H9 (cell line): Measurements from ENCODE around the gene TAF1. TPM values are rescaled to one million over a fixed set of nuclear protein-coding genes. Genes with fewer than 3 reads are reported as not detected.

Experiments
- DNase-seq: peaks from one replicate; pipeline ENCODE4 v3.0.0-alpha.2; 2017
- H2AFZ ChIP-seq: one replicate; pipeline ENCODE4 v1.6.1; 2013; ENCODE audit warnings: mild to moderate bottlenecking, low read length, control low read depth, moderate library complexity
- H2AK5ac ChIP-seq: 2 replicates; pipeline ENCODE4 v1.6.1; 2013; ENCODE audit warnings: low read length, control low read depth, mixed read lengths; ENCODE audit not compliant: insufficient read length
- H2BK120ac ChIP-seq: one replicate; pipeline ENCODE4 v1.6.1; 2013; ENCODE audit warnings: low read depth, mild to moderate bottlenecking, low read length, control low read depth, inconsistent platforms; ENCODE audit not compliant: poor library complexity, severe bottlenecking
- H2BK12ac ChIP-seq: 2 replicates; pipeline ENCODE4 v1.6.1; 2013; ENCODE audit warnings: low read length, control low read depth, mixed read lengths, low read depth; ENCODE audit not compliant: insufficient read length
- H2BK15ac ChIP-seq: 2 replicates; pipeline ENCODE4 v1.6.1; 2013; ENCODE audit warnings: low read depth, low read length, control low read depth
- H2BK20ac ChIP-seq: one replicate; pipeline ENCODE4 v1.6.1; 2013; ENCODE audit warnings: low read depth, mild to moderate bottlenecking, low read length, control low read depth, inconsistent platforms; ENCODE audit not compliant: poor library complexity, severe bottlenecking
- H2BK5ac ChIP-seq: 2 replicates; pipeline ENCODE4 v1.6.1; 2013; ENCODE audit warnings: low read length, control low read depth, mixed read lengths; ENCODE audit not compliant: insufficient read length
- H3K14ac ChIP-seq: 2 replicates; pipeline ENCODE4 v1.6.1; 2013; ENCODE audit warnings: low read length, control low read depth; ENCODE audit not compliant: insufficient read depth
- H3K18ac ChIP-seq: 2 replicates; pipeline ENCODE4 v1.6.1; 2013; ENCODE audit warnings: low read depth, mild to moderate bottlenecking, mixed read lengths, low read length, control low read depth; ENCODE audit not compliant: insufficient read length
- H3K23ac ChIP-seq: 2 replicates; pipeline ENCODE4 v1.6.1; 2013; ENCODE audit warnings: low read length, control low read depth, mixed read lengths, low read depth; ENCODE audit not compliant: insufficient read length
- H3K23me2 ChIP-seq: 2 replicates; pipeline ENCODE4 v1.6.1; 2013; ENCODE audit warnings: low read depth, mild to moderate bottlenecking, mixed read lengths, low read length, control low read depth; ENCODE audit not compliant: insufficient read length, poor library complexity, severe bottlenecking
- H3K27ac ChIP-seq: 2 replicates; pipeline ENCODE4 v1.5.1; 2013; ENCODE audit warnings: low read length, control low read depth, mixed read lengths, low read depth; ENCODE audit not compliant: insufficient read length
- H3K27me3 ChIP-seq: 2 replicates; pipeline ENCODE4 v1.6.1; 2013; ENCODE audit warnings: low read length, control low read depth, inconsistent platforms; ENCODE audit not compliant: insufficient read depth
- H3K4ac ChIP-seq: 2 replicates; pipeline ENCODE4 v1.6.1; 2013; ENCODE audit warnings: low read depth, mild to moderate bottlenecking, control low read depth, inconsistent platforms, low read length, moderate library complexity
- H3K4me1 ChIP-seq: 2 replicates; pipeline ENCODE4 v1.6.1; 2013; ENCODE audit warnings: low read length, control low read depth, inconsistent platforms; ENCODE audit not compliant: insufficient read depth
- H3K4me2 ChIP-seq: 2 replicates; pipeline ENCODE4 v1.6.1; 2013; ENCODE audit warnings: low read length, control low read depth, mixed read lengths; ENCODE audit not compliant: insufficient read length, insufficient read depth
- H3K56ac ChIP-seq: 2 replicates; pipeline ENCODE4 v1.6.1; 2013; ENCODE audit warnings: low read depth, mild to moderate bottlenecking, mixed read lengths, low read length, control low read depth; ENCODE audit not compliant: insufficient read length
- H3K79me1 ChIP-seq: 2 replicates; pipeline ENCODE4 v1.6.1; 2013; ENCODE audit warnings: low read depth, mild to moderate bottlenecking, moderate library complexity, low read length, control low read depth, inconsistent platforms; ENCODE audit not compliant: insufficient read depth, poor library complexity, severe bottlenecking
- H3K79me2 ChIP-seq: 2 replicates; pipeline ENCODE4 v1.6.1; 2013; ENCODE audit warnings: low read length, control low read depth, inconsistent platforms; ENCODE audit not compliant: insufficient read depth
- H3K9ac ChIP-seq: 2 replicates; pipeline ENCODE4 v1.6.1; 2013; ENCODE audit warnings: low read length, control low read depth, mixed read lengths; ENCODE audit not compliant: insufficient read length; ENCODE audit errors: extremely low read depth
- H3K9me3 ChIP-seq: one replicate; pipeline ENCODE4 v1.6.1; 2013; ENCODE audit warnings: low read depth, low read length, inconsistent platforms; ENCODE audit not compliant: control insufficient read depth
- H3T11ph ChIP-seq: one replicate; pipeline ENCODE4 v1.6.1; 2013; ENCODE audit warnings: mild to moderate bottlenecking, low read length, control low read depth, inconsistent platforms
- H4K20me1 ChIP-seq: one replicate; pipeline ENCODE4 v1.6.1; 2013; ENCODE audit not compliant: control insufficient read depth, insufficient read length, insufficient read depth
- H4K5ac ChIP-seq: 2 replicates; pipeline ENCODE4 v1.6.1; 2013; ENCODE audit warnings: low read depth, mild to moderate bottlenecking, mixed read lengths, low read length, control low read depth; ENCODE audit not compliant: insufficient read length
- H4K8ac ChIP-seq: replicated peaks from 2 replicates; pipeline ENCODE4 v1.6.1; 2013; ENCODE audit warnings: low read length, control low read depth, mixed read lengths, low read depth; ENCODE audit not compliant: insufficient read length
- H4K91ac ChIP-seq: 2 replicates; pipeline ENCODE4 v1.6.1; 2013; ENCODE audit warnings: low read depth, mild to moderate bottlenecking, moderate library complexity, mixed read lengths, low read length, control low read depth; ENCODE audit not compliant: insufficient read length
- H3K27ac Mint-ChIP-seq, 3 experiments: 2 replicates in 2 of 3; 3 replicates in 1 of 3; pipeline ENCODE4 v1.8.0; 2020 to 2021; ENCODE audit warnings: mixed read lengths in 3 of 3, mild to moderate bottlenecking in 1 of 3, moderate library complexity in 1 of 3
- H3K27me3 Mint-ChIP-seq: 2 replicates; pipeline ENCODE4 v1.8.0; 2021; ENCODE audit warnings: low read depth, mild to moderate bottlenecking, moderate library complexity, mixed read lengths
- H3K36me3 Mint-ChIP-seq, 3 experiments: 2 replicates in 2 of 3; 3 replicates in 1 of 3; pipeline ENCODE4 v1.8.0; 2020 to 2021; ENCODE audit warnings: low read depth in 3 of 3, mixed read lengths in 3 of 3; ENCODE audit not compliant: insufficient read depth in 1 of 3
- H3K4me1 Mint-ChIP-seq, 2 experiments: 2 replicates each; pipeline ENCODE4 v1.8.0; 2020; ENCODE audit warnings: mixed read lengths in 2 of 2
- H3K4me3 Mint-ChIP-seq, 2 experiments: 2 replicates in 1 of 2; 3 replicates in 1 of 2; pipeline ENCODE4 v1.8.0; 2020 to 2021; ENCODE audit warnings: mild to moderate bottlenecking in 2 of 2, mixed read lengths in 2 of 2, moderate library complexity in 1 of 2
- H3K9me3 Mint-ChIP-seq, 2 experiments: 2 replicates in 1 of 2; 3 replicates in 1 of 2; pipeline ENCODE4 v1.8.0; 2020; ENCODE audit warnings: mild to moderate bottlenecking in 2 of 2, mixed read lengths in 2 of 2, moderate library complexity in 1 of 2
- WGBS: extraction: QIAGEN DNeasy Blood & Tissue Kit; methylation state at CpG from one replicate; pipeline ENCODE4 v1.1.7; 2013; ENCODE audit warnings: missing lambda C conversion rate, low lambda C conversion rate, mixed read lengths; ENCODE audit not compliant: insufficient read length; ENCODE audit errors: extremely low coverage; 5-methylcytosine and 5-hydroxymethylcytosine counted together
- total RNA-seq: library from RNA; stranded (reverse); gene quantifications from 2 replicates; pipeline ENCODE4 v1.2.1, GENCODE V29; 2021
- TF ChIP-seq, protein P1 (sequence below): fragments of 200-600 bp; sonication (generic); conservative IDR thresholded peaks from 3 replicates; pipeline ENCODE4 v1.8.0; 2021; ENCODE audit warnings: antibody characterized with exemption, mild to moderate bottlenecking

The TAF1 gene
- total RNA-seq, 1 experiment from 2014 or later: 32.2 TPM

DNA sequence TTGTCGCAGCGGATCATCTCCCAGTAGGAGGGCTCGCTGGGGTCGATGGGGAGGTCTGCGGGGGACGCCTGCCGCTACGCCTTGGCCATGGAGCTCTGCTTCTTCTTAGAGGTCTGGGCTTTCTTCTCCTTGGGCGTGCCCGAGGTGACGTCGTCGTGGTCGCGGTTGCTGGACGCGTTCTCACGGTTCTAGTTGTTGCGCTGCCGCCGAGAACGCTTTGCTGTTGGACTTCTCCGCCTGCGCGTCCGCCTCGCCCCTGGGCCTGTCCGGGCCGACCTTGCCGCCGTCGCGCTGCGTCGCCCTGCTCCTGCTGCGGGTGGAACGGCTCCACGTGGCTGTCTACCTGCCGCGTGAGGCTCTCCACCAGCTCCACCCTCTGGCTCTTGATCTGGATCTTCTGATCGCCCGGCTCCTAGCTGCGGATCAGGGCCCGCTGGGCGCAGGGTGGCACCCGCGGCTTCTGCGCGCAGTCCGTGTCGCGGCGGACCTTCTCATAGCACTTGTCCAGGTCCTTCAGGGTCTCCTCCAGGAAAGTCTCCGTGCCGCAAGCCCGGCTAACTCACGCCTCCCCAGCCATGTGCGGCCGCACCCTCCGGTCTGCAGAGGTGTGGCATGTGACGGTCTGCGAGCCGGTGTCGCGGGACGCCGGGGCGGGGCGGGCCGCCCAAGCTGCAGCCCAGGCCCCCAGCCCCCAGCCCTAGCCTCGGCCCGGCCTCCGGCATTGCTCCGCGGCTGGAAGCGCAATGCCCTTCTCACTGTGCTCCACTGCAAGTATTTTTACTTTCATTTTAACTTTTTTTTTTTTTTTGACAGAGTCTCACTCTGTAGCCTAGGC, 126.3 kb downstream of the TAF1 start:
- H3K56ac ChIP-seq: no peak overlapping the region
- H3K4me3 Mint-ChIP-seq: no peak overlapping the region
- no peaks in the 10 kb centered on the region for H3K79me2 ChIP-seq
- no peak overlapping the region for H2BK15ac ChIP-seq
- H3K4me1 ChIP-seq: no peaks in the 10 kb centered on the region
- no peak overlapping the region for H3K4ac ChIP-seq
- H4K20me1 ChIP-seq: no peaks in the 10 kb centered on the region
- no peak overlapping the region for H3K27ac Mint-ChIP-seq
- no peak overlapping the region for H2BK5ac ChIP-seq
- H3K9me3 ChIP-seq: peaks cover 10% of the 10 kb centered on the region
- DNase-seq: no peak
- H2BK12ac ChIP-seq: no peak overlapping the region
- H3K27me3 ChIP-seq: no peaks in the 10 kb centered on the region
- no peak overlapping the region for H4K8ac ChIP-seq
- TF ChIP-seq, protein P1, sequence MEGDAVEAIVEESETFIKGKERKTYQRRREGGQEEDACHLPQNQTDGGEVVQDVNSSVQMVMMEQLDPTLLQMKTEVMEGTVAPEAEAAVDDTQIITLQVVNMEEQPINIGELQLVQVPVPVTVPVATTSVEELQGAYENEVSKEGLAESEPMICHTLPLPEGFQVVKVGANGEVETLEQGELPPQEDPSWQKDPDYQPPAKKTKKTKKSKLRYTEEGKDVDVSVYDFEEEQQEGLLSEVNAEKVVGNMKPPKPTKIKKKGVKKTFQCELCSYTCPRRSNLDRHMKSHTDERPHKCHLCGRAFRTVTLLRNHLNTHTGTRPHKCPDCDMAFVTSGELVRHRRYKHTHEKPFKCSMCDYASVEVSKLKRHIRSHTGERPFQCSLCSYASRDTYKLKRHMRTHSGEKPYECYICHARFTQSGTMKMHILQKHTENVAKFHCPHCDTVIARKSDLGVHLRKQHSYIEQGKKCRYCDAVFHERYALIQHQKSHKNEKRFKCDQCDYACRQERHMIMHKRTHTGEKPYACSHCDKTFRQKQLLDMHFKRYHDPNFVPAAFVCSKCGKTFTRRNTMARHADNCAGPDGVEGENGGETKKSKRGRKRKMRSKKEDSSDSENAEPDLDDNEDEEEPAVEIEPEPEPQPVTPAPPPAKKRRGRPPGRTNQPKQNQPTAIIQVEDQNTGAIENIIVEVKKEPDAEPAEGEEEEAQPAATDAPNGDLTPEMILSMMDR: no peak
- no peak overlapping the region for H4K91ac ChIP-seq
- H3K79me1 ChIP-seq: no peaks in the 10 kb centered on the region
- H2BK20ac ChIP-seq: no peak overlapping the region
- H3K4me1 Mint-ChIP-seq: peaks cover 5 to 6% of the 10 kb centered on the region in 2 experiments; a peak in 3 of 4 replicates
- H2AK5ac ChIP-seq: no peak overlapping the region
- no peak overlapping the region for H3K23ac ChIP-seq
- no peak overlapping the region for H3T11ph ChIP-seq
- peaks cover 1% of the 10 kb centered on the region; the same call in 1 of the 2 replicates for H3K27me3 Mint-ChIP-seq
- H3K18ac ChIP-seq: no peak overlapping the region
- no peak overlapping the region for H4K5ac ChIP-seq
- no peak overlapping the region for H3K14ac ChIP-seq
- peaks cover 5 to 12% (median 11%) of the 10 kb centered on the region in 3 experiments; a peak in 5 of 7 replicates for H3K36me3 Mint-ChIP-seq
- WGBS: no CpG with 5 or more reads among the region's 76 CpGs
- H3K9me3 Mint-ChIP-seq: peaks cover 75 to 81% of the 10 kb centered on the region in 2 experiments
- H3K27ac ChIP-seq: no peak overlapping the region
- H3K4me2 ChIP-seq: no peak overlapping the region
- H3K23me2 ChIP-seq: no peaks in the 10 kb centered on the region
- H2AFZ ChIP-seq: no peak overlapping the region
- H3K9ac ChIP-seq: no peak overlapping the region
- H2BK120ac ChIP-seq: no peak overlapping the region
